PC-3 (cell line): ENCODE data around the gene KLK14.

Source experiments
- EZH2 ChIP-seq: fragments of 300-600 bp; sonication (generic); IDR thresholded peaks from one replicate; pipeline ENCODE4 v1.6.1; 2017; ENCODE audit warnings: antibody characterized with exemption, mild to moderate bottlenecking, low read length; ENCODE audit not compliant: unreplicated experiment
- EZH2phosphoT487 ChIP-seq: fragments of 300-600 bp; sonication (generic); IDR thresholded peaks from 2 replicates; pipeline ENCODE4 v1.6.1; 2018; ENCODE audit warnings: mild to moderate bottlenecking, antibody characterized with exemption, low read length, borderline replicate concordance
- TF ChIP-seq, protein P1 (sequence below): fragments of 300-600 bp; sonication (generic); conservative IDR thresholded peaks from 2 replicates; pipeline ENCODE4 v1.5.1; 2017; ENCODE audit warnings: antibody characterized with exemption, low read depth, mild to moderate bottlenecking, low read length

DNA sequence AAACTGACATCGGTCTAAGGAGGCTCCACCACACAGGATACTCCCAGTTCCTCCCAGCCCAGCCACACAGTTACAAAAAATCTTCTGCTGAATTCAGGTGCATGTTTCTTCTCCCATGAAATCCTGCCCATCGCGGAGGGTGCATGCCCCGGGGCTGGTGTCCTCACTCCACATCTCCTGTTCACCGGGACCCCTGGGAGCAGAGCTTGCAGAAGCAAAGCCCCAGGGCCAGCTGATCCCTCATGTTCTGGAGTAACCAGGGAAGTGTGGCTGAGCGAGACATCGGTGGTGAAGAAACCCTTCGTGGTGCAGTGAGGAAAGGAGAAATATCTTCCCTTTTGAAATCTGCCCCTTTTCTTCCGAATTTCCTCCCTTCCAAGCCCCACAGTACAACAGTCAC is 41.1 kb upstream of the KLK14 start:
- TF ChIP-seq, protein P1, sequence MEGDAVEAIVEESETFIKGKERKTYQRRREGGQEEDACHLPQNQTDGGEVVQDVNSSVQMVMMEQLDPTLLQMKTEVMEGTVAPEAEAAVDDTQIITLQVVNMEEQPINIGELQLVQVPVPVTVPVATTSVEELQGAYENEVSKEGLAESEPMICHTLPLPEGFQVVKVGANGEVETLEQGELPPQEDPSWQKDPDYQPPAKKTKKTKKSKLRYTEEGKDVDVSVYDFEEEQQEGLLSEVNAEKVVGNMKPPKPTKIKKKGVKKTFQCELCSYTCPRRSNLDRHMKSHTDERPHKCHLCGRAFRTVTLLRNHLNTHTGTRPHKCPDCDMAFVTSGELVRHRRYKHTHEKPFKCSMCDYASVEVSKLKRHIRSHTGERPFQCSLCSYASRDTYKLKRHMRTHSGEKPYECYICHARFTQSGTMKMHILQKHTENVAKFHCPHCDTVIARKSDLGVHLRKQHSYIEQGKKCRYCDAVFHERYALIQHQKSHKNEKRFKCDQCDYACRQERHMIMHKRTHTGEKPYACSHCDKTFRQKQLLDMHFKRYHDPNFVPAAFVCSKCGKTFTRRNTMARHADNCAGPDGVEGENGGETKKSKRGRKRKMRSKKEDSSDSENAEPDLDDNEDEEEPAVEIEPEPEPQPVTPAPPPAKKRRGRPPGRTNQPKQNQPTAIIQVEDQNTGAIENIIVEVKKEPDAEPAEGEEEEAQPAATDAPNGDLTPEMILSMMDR, result no peak
- TF ChIP-seq EZH2 (no peak), EZH2phosphoT487 (no peak)
